Hepatocyte (in vitro differentiated cells): ENCODE data around the gene PNKP.

Experiments
- EZH2 ChIP-seq: fragments of 200-600 bp; sonication (generic); IDR thresholded peaks from 2 replicates; pipeline ENCODE4 v1.6.1; 2016; ENCODE audit warnings: antibody characterized with exemption, mild to moderate bottlenecking, borderline replicate concordance
- EZH2phosphoT487 ChIP-seq: fragments of 200-600 bp; sonication (generic); IDR thresholded peaks from one replicate; pipeline ENCODE4 v1.6.1; 2018; ENCODE audit warnings: antibody characterized with exemption, mild to moderate bottlenecking, low read depth, moderate library complexity; ENCODE audit not compliant: unreplicated experiment, severe bottlenecking
- TF ChIP-seq, protein P1 (sequence below): fragments of 200-600 bp; sonication (generic); IDR thresholded peaks from 2 replicates; pipeline ENCODE4 v1.5.1; 2016; ENCODE audit warnings: antibody characterized with exemption, mild to moderate bottlenecking; ENCODE audit not compliant: poor library complexity

DNA sequence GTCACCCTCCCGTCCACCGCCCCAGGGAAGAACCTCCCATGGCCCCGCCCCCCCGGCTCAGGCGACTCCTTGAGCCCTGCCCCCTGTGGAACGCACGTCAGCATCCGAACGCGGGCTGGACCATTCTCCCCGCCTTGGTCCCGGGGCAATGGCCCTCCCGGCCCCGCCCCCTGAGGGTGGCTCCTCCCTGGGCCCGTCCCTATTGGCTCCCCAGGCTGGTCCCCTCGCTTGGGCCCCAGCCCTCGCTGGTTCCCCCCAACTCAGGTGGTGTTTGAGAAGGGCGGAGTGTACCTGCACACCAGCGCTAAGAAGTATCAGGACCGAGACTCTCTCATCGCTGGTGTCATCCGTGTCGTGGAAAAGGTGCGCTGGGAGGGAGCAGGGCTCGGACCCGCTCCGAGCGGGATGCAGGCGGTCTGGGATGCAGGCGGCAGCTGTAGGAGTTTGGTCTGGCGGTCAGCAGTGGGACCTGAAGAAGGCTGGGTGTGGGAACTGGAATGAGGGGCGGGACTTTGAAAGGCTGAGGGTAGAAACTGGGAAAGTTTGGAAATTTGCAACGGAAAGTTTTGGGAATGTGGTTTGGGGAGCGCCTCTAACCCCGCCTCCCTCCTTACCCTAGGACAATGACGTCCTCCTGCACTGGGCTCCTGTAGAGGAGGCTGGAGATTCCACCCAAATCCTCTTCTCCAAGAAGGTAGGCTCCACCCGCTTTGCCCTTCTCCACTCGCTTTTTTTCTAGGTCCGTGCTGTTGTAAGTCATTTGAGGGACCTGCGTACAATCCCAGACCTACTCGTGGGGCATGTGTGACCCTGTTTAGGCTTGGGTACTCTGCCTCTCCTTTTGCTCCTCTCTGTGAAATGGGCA is 10.7 kb upstream of the PNKP start:
- TF ChIP-seq, protein P1, sequence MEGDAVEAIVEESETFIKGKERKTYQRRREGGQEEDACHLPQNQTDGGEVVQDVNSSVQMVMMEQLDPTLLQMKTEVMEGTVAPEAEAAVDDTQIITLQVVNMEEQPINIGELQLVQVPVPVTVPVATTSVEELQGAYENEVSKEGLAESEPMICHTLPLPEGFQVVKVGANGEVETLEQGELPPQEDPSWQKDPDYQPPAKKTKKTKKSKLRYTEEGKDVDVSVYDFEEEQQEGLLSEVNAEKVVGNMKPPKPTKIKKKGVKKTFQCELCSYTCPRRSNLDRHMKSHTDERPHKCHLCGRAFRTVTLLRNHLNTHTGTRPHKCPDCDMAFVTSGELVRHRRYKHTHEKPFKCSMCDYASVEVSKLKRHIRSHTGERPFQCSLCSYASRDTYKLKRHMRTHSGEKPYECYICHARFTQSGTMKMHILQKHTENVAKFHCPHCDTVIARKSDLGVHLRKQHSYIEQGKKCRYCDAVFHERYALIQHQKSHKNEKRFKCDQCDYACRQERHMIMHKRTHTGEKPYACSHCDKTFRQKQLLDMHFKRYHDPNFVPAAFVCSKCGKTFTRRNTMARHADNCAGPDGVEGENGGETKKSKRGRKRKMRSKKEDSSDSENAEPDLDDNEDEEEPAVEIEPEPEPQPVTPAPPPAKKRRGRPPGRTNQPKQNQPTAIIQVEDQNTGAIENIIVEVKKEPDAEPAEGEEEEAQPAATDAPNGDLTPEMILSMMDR, result no peak
- no peak for TF ChIP-seq EZH2phosphoT487
- TF ChIP-seq EZH2, result no peak
